Measurements from ENCODE around the gene BEST1.

GRCh38 chr11:62000539-62001446 lies 50.6 kb downstream of the BEST1 start:
- TF ChIP-seq, protein P1, sequence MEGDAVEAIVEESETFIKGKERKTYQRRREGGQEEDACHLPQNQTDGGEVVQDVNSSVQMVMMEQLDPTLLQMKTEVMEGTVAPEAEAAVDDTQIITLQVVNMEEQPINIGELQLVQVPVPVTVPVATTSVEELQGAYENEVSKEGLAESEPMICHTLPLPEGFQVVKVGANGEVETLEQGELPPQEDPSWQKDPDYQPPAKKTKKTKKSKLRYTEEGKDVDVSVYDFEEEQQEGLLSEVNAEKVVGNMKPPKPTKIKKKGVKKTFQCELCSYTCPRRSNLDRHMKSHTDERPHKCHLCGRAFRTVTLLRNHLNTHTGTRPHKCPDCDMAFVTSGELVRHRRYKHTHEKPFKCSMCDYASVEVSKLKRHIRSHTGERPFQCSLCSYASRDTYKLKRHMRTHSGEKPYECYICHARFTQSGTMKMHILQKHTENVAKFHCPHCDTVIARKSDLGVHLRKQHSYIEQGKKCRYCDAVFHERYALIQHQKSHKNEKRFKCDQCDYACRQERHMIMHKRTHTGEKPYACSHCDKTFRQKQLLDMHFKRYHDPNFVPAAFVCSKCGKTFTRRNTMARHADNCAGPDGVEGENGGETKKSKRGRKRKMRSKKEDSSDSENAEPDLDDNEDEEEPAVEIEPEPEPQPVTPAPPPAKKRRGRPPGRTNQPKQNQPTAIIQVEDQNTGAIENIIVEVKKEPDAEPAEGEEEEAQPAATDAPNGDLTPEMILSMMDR (IDR thresholded peaks at IDR 0.05): no peak
- no peak for TF ChIP-seq POLR2A (IDR thresholded peaks at IDR 0.05)
